Muscle of leg (tissue), 11 donors: Measurements from ENCODE around the gene IRGQ. TPM values are rescaled to one million over a fixed set of nuclear protein-coding genes. Genes with fewer than 3 reads are reported as not detected.
"Not testable (repeated sequence)": the region's sequence is repeated elsewhere in the genome, so short reads cannot be mapped to it uniquely, and the experiment has no call there.

Experiments
- DNase-seq: peaks from one replicate; pipeline ENCODE4 v3.0.0; 2013
- H3K27ac ChIP-seq: one replicate; pipeline ENCODE4 v1.5.1; 2013; ENCODE audit warnings: mild to moderate bottlenecking, low read length, control low read depth
- H3K27me3 ChIP-seq: one replicate; pipeline ENCODE4 v1.6.1; 2013; ENCODE audit warnings: low read length; ENCODE audit not compliant: control insufficient read depth, insufficient read depth
- H3K36me3 ChIP-seq: one replicate; pipeline ENCODE4 v1.6.1; 2013; ENCODE audit warnings: low read length; ENCODE audit not compliant: control insufficient read depth, insufficient read depth
- H3K4me1 ChIP-seq: one replicate; pipeline ENCODE4 v1.6.1; 2013; ENCODE audit warnings: low read length; ENCODE audit not compliant: control insufficient read depth, insufficient read depth
- H3K4me3 ChIP-seq: one replicate; pipeline ENCODE4 v1.5.1; 2013; ENCODE audit warnings: low read length, control low read depth
- H3K9me3 ChIP-seq: replicated peaks from 2 replicates; pipeline ENCODE4 v1.6.1; 2013; ENCODE audit warnings: low read depth, low read length; ENCODE audit not compliant: control insufficient read depth
- WGBS: methylation state at CpG from one replicate; pipeline ENCODE4 v1.1.5; 2013; ENCODE audit warnings: missing lambda C conversion rate; ENCODE audit not compliant: insufficient coverage; 5-methylcytosine and 5-hydroxymethylcytosine counted together
- polyA plus RNA-seq, 8 donors: library from polyadenylated mRNA; unstranded; fragments of 120-200 nt; gene quantifications; one replicate each; pipeline versions ENCODE4 v1.2.1 to v1.2.3, GENCODE V29; 2013; ENCODE audit warnings: inconsistent platforms in 1 of 8, low replicate concordance in 1 of 8; ENCODE audit not compliant: insufficient read length in 8 of 8, insufficient read depth in 1 of 8
- total RNA-seq: library from RNA; stranded (reverse); fragments of 120-200 nt; gene quantifications from one replicate; pipeline ENCODE4 v1.2.4, GENCODE V29; 2013

Gene IRGQ
- total and polyA plus RNA-seq, 9 donors: 9.7 to 15.1 (median 12.2) TPM

- Histone ChIP-seq H3K27me3 (no peaks in the 10 kb centered on the region), H3K9me3 (no peaks in the 10 kb centered on the region), H3K27ac (no peak overlapping the region), H3K36me3 (peaks cover 44% of the 10 kb centered on the region), H3K4me1 (peaks cover 8% of the 10 kb centered on the region), H3K4me3 (no peak overlapping the region)
- WGBS: 91% methylated on average over 6 of the region's 12 CpGs
- no peak for DNase-seq
Measured at GRCh38 chr19:43561139-43561970, 34.6 kb downstream of the IRGQ start.

GRCh38 chr19:43560687-43561086 lies 35.2 kb downstream of the IRGQ start:
- no peaks in the 10 kb centered on the region for H3K9me3 ChIP-seq
- DNase-seq: no peak
- peaks cover 8% of the 10 kb centered on the region for H3K4me1 ChIP-seq
- WGBS: 86% methylated on average over 6 of the region's 6 CpGs
- no peak overlapping the region for H3K4me3 ChIP-seq
- peaks cover 51% of the 10 kb centered on the region for H3K36me3 ChIP-seq
- H3K27me3 ChIP-seq: no peaks in the 10 kb centered on the region
- H3K27ac ChIP-seq: no peak overlapping the region

DNA sequence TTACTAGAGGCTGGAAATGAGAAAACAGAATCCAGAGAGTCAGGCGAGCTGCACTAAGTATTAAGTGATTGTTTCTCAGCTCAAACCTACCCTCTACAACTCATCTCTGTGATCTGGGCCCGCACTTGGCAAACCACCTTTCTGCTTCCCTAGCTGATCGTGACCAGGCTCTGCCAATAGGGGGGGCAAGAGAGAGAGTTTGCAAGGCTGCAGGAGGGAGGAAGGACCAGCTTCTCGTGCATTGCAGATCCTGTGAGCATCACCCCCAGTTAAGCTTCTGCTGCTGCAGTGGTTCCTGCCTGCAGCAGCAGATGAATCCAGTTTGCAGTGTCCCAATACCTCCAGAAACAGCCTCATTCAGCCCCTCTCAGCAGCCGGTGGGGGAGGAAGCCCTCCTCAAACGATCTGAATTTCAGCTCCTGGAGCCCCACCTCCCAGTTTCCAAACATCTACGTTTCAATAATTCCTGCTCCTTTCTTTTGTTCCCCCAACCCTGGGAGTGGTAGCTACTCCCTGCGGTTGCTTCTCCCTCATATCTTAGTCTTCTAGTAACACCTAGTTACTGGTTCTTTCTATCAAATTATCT lies 40.7 kb downstream of the IRGQ start:
- no peaks in the 10 kb centered on the region for H3K9me3 ChIP-seq
- no peaks in the 10 kb centered on the region for H3K4me1 ChIP-seq
- DNase-seq: peak; percentile 83
- peaks cover 64% of the 10 kb centered on the region for H3K36me3 ChIP-seq
- WGBS: 0% methylated on average over 2 of the region's 8 CpGs
- H3K27ac ChIP-seq: no peak overlapping the region
- no peak overlapping the region for H3K4me3 ChIP-seq
- H3K27me3 ChIP-seq: no peaks in the 10 kb centered on the region

GRCh38 chr19:43554317-43554895 lies 41.5 kb downstream of the IRGQ start:
- H3K4me1 ChIP-seq: no peaks in the 10 kb centered on the region
- H3K9me3 ChIP-seq: no peaks in the 10 kb centered on the region
- 91% methylated on average over 15 of the region's 15 CpGs for WGBS
- peaks cover 61% of the 10 kb centered on the region for H3K36me3 ChIP-seq
- H3K27ac ChIP-seq: no peak overlapping the region
- no peaks in the 10 kb centered on the region for H3K27me3 ChIP-seq
- no peak for DNase-seq
- H3K4me3 ChIP-seq: no peak overlapping the region

DNA sequence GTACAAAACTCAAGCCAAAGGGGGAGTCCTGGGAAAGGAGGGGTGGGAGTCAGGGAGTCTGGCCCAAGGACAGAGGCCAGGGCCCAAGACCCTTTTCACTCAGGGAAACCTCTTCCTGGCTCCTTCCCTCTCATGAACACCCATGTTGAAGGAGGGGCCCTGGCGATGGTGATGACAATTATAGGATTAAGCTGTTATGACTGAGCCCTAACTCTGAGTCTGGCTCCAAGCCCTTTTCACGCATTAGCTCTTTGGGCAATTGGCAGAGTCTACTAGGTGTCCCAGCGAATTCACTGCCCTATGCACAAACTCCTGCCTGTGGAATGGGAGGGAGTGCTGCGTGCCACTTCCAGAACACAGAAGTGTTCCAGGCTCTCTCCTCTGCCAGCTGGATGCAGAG lies 42.3 kb downstream of the IRGQ start:
- Histone ChIP-seq H3K27me3 (no peaks in the 10 kb centered on the region), H3K36me3 (peaks cover 59% of the 10 kb centered on the region), H3K4me3 (no peak overlapping the region), H3K9me3 (no peaks in the 10 kb centered on the region), H3K27ac (no peak overlapping the region), H3K4me1 (no peaks in the 10 kb centered on the region)
- no peak for DNase-seq
- WGBS: no CpG with 5 or more reads among the region's 4 CpGs

GRCh38 chr19:43552616-43553015 lies 43.3 kb downstream of the IRGQ start:
- Histone ChIP-seq H3K27me3 (no peaks in the 10 kb centered on the region), H3K4me1 (no peaks in the 10 kb centered on the region), H3K27ac (no peak overlapping the region), H3K36me3 (peaks cover 57% of the 10 kb centered on the region), H3K9me3 (no peaks in the 10 kb centered on the region), H3K4me3 (no peak overlapping the region)
- WGBS: no CpG with 5 or more reads among the region's 3 CpGs
- DNase-seq: no peak

DNA sequence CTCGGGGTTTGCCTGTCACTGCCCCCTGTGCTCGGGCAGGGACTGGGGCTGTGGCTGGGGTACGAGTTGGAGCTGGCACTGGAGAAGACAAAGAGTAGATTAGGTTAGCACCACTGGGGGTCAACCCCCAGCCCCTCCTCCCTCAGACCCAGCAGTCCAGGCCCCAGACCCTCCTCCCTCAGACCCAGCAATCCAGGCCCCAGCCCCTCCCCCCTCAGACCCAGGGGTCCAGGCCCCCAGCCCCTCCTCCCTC lies 43.8 kb downstream of the IRGQ start:
- Histone ChIP-seq H3K36me3 (peaks cover 60% of the 10 kb centered on the region), H3K27ac (no peak overlapping the region), H3K4me3 (no peak overlapping the region), H3K9me3 (no peaks in the 10 kb centered on the region), H3K27me3 (no peaks in the 10 kb centered on the region), H3K4me1 (no peaks in the 10 kb centered on the region)
- WGBS: no CpG with 5 or more reads among the region's 3 CpGs
- no peak for DNase-seq

DNA sequence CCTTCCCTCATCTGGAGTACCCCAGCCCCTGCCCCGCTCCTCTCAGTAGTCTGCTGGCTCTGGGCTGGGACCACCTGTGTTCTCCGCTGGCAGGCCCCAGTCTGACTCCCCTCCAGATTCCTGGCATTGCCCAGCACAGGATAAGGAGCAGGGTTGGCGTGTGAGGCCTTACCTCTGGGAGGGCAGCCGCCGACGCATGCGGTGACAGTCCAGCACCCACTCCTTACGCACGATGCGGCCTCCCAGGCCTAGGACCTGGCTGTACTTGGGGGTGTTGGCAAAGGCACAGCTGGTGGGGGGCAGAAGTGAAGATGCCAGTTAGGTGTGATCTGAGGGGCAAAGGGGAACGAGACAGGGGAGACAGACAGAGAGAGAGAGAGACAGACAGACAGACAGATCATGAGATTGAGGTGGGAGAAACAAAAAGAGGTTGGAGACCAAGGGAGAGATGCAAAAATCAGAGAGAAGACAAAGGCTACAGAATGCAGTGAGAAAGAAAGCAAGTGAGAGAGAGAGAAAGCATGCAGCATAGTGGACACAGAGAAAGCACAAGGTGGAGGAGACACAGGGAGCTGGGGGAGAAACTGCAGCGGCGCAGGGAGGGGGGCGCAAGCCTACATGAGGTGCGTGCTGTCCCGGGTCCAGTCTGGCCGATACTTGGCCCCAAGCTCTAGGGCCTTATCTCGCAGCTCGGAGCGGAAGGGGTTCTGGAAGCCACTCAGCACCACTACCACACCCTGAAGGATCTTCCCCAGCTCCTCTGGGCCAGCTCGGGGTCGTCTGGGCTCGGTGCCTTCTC lies 44.3 kb downstream of the IRGQ start:
- Histone ChIP-seq H3K27me3 (no peaks in the 10 kb centered on the region), H3K4me1 (no peaks in the 10 kb centered on the region), H3K36me3 (peaks cover 61% of the 10 kb centered on the region), H3K4me3 (no peak overlapping the region), H3K27ac (no peak overlapping the region), H3K9me3 (no peaks in the 10 kb centered on the region)
- WGBS: 95% methylated on average over 19 of the region's 23 CpGs
- DNase-seq: no peak

- no peaks in the 10 kb centered on the region for H3K4me1 ChIP-seq
- no peak overlapping the region for H3K27ac ChIP-seq
- no peaks in the 10 kb centered on the region for H3K27me3 ChIP-seq
- no peak overlapping the region for H3K4me3 ChIP-seq
- H3K9me3 ChIP-seq: no peaks in the 10 kb centered on the region
- no peak for DNase-seq
- peaks cover 63% of the 10 kb centered on the region for H3K36me3 ChIP-seq
- 100% methylated on average over 1 of the region's 2 CpGs for WGBS
Measured at GRCh38 chr19:43548706-43549105, 47.2 kb downstream of the IRGQ start.

DNA sequence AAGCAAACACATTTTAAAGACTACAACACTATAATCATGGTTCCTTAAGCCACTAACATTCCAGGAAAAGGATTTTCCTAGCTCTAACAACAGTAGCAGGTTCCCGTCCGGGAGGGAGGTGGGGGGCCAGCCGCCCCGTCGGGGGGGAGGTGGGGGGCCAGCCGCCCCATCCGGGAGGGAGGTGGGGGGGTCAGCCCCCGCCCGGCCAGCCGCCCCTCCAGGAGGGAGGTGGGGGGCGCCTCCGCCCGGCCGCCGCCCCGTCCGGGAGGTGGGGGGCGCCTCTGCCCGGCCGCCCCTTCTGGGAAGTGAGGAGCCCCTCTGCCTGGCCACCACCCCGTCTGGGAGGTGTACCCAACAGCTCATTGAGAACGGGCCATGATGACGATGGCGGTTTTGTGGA lies 48.0 kb downstream of the IRGQ start:
- not testable (repeated sequence) for DNase-seq
- H3K36me3 ChIP-seq: peaks cover 63% of the 10 kb centered on the region

More for the DNA sequence above, 48.0 kb downstream of the IRGQ start:
- not testable (repeated sequence) for H3K4me3 ChIP-seq, H3K4me1 ChIP-seq, H3K27me3 ChIP-seq, H3K27ac ChIP-seq, H3K9me3 ChIP-seq
- WGBS: no CpG with 5 or more reads among the region's 24 CpGs
